ENCODE measurements around the gene RHOT2. TPM values are rescaled to one million over a fixed set of nuclear protein-coding genes. Genes with fewer than 3 reads are reported as not detected.

RHOT2 gene
- total and polyA plus RNA-seq, 2 of the 8 experiments (the other 6 are each of a cell fraction or from before 2014, with no cell fraction given): 149 to 194 TPM

- Histone ChIP-seq H2BK5ac (ENCODE audit: low read depth, low read length) (peak overlapping the region; percentile 94), H2AFZ (ENCODE audit: low read length) (0 out of 2 replicates have a peak overlapping the region, but pooled peaks have one; percentile 34), H2BK15ac (ENCODE audit: low read length) (peak overlapping the region; percentile 96; the same call in 1 of the 2 replicates), H3K18ac (ENCODE audit: extremely low read depth, low read length) (peak overlapping the region; percentile 96), H4K8ac (ENCODE audit: extremely low read depth, insufficient read depth, low read length) (peak overlapping the region; percentile 62; the same call in 1 of the 2 replicates), H2BK20ac (ENCODE audit: low read length) (no peak overlapping the region), H2AK5ac (ENCODE audit: low read depth, low read length) (no peak overlapping the region), H3K36me3 (ENCODE audit: control insufficient read depth in 2 of 4, insufficient read depth in 4 of 4, low read length in 3 of 4) (peaks cover 0 to 21% (median 3%) of the 10 kb centered on the region in 4 experiments; a peak in 4 of 8 replicates), H3K4ac (replicated peaks; ENCODE audit: insufficient read length, low read depth, low read length) (peak overlapping the region; percentile 81), H4K20me1 (replicated peaks in 1 of 2; ENCODE audit: control insufficient read depth in 1 of 2, insufficient read depth in 2 of 2, low read length in 2 of 2) (peaks cover 3 to 8% of the 10 kb centered on the region in 2 experiments), H4K5ac (ENCODE audit: insufficient read length, low read depth, low read length) (peak overlapping the region; percentile 60), H3K23me2 (ENCODE audit: low read depth, low read length) (peaks cover 9% of the 10 kb centered on the region; the same call in 1 of the 2 replicates), H2BK12ac (ENCODE audit: low read depth, low read length) (0 out of 2 replicates have a peak overlapping the region, but pooled peaks have one; percentile 92), H4K91ac (replicated peaks; ENCODE audit: insufficient read length, low read length) (peak overlapping the region; percentile 84), H3K14ac (ENCODE audit: insufficient read length) (no peak overlapping the region), H3K9me3 (ENCODE audit: insufficient read depth in 2 of 2, low read depth in 1 of 2, low read length in 1 of 2) (no peaks in the 10 kb centered on the region), H3K27ac (ENCODE audit: low read depth, low read length) (peak overlapping the region; percentile 53; the same call in 1 of the 2 replicates), H2BK120ac (replicated peaks; ENCODE audit: low read depth, low read length) (peak overlapping the region; percentile 47), H3K9ac (replicated peaks in 1 of 4; ENCODE audit: extremely low read depth in 1 of 4, low read depth in 3 of 4, low read length in 3 of 4) (no peak overlapping the region), H3K4me2 (ENCODE audit: insufficient read depth in 1 of 2, low read depth in 2 of 2, low read length in 2 of 2) (peak overlapping the region; percentile 62 to 88), H3K23ac (ENCODE audit: insufficient read length) (no peak overlapping the region), H3K79me1 (ENCODE audit: low read depth, low read length) (no peaks in the 10 kb centered on the region), H3K4me3 (ENCODE audit: extremely low read depth in 1 of 4, insufficient read depth in 2 of 4, low read depth in 3 of 4, low read length in 4 of 4) (peak overlapping the region; percentile 73 to 89 (median 77)), H3K56ac (replicated peaks; ENCODE audit: insufficient read length, low read depth, low read length) (peak overlapping the region; percentile 82), H3K4me1 (replicated peaks in 1 of 4; ENCODE audit: control insufficient read depth in 3 of 4, insufficient read depth in 4 of 4, low read length in 3 of 4) (peaks cover 0 to 29% (median 18%) of the 10 kb centered on the region in 4 experiments; a peak in 6 of 7 replicates), H3K27me3 (replicated peaks in 1 of 4; ENCODE audit: control insufficient read depth in 3 of 4, extremely low read depth in 1 of 4, insufficient read depth in 3 of 4, low read length in 3 of 4) (no peaks in the 10 kb centered on the region), H3K79me2 (ENCODE audit: control insufficient read depth in 1 of 2, insufficient read depth in 2 of 2, low read length in 2 of 2) (peaks cover 0 to 6% of the 10 kb centered on the region in 2 experiments; a peak in 1 of 4 replicates)
- CTCF ChIA-PET (ENCODE audit: partially characterized antibody): interaction anchor here (0.8 to 2.9 kb wide), 16 partner anchors 8 to 142 kb away, joined by 3 to 24 read pairs (median 4); partner anchors contain the start of genes NHLRC4 and WDR90
- WGBS, 2 experiments (ENCODE audit: extremely low coverage in 1 of 2, insufficient coverage in 1 of 2, insufficient read length in 1 of 2, insufficient replicate concordance in 2 of 2, low coverage in 1 of 2, low lambda C conversion rate in 2 of 2, missing lambda C conversion rate in 1 of 2): 60% methylated on average over 17 of the region's 53 CpGs; no CpG with 5 or more reads in 1 of the 2 experiments
- POLR2A ChIA-PET (ENCODE audit: partially characterized antibody): interaction anchor here (0.6 to 2.7 kb wide), 21 partner anchors 9 to 253 kb away, joined by 3 to 16 read pairs (median 3); partner anchors contain the start of genes WDR24 and WDR90
- DNase-seq (ENCODE audit: low read depth in 1 of 2, low spot score in 2 of 2) (peak in 1 of 2 experiments; percentile 91), FAIRE-seq (no peak)
- TF ChIP-seq GABPA (IDR thresholded peaks at IDR 0.05; ENCODE audit: borderline replicate concordance, insufficient read depth, low read length) (no peak), YY1 (IDR thresholded peaks at IDR 0.05; ENCODE audit: low read depth, low read length) (no peak), ZNF274 (IDR thresholded peaks at IDR 0.05; ENCODE audit: borderline replicate concordance, extremely low read depth, low read length) (no peak), NANOG (IDR thresholded peaks at IDR 0.05; ENCODE audit: insufficient read depth, low read depth, low read length, poor library complexity, severe bottlenecking) (no peak), SIN3A (conservative IDR thresholded peaks at IDR 0.05 in 1 of 2, IDR thresholded peaks at IDR 0.05 in 1 of 2; ENCODE audit: low read depth in 1 of 2, low read length in 2 of 2) (no peak), ATF3 (IDR thresholded peaks at IDR 0.05; ENCODE audit: insufficient read depth, low read depth, low read length) (0 out of 2 replicates have a peak, but pooled peaks have one; percentile 10), SP2 (IDR thresholded peaks at IDR 0.05; ENCODE audit: low read length) (no peak), FOSL1 (IDR thresholded peaks at IDR 0.05; ENCODE audit: insufficient read depth, low read depth, low read length) (no peak), SIX5 (IDR thresholded peaks at IDR 0.05; ENCODE audit: low read depth, low read length) (no peak)
Observed at GRCh38 chr16:637081-638018, 30.6 kb upstream of the RHOT2 start.

Data from H1 (cell line).